PFSK-1 (cell line): ENCODE measurements around the gene VTCN1.

ENCODE experiments used
- FOXP2 ChIP-seq: optimal IDR thresholded peaks from 2 replicates; pipeline ENCODE3; 2011; ENCODE audit warnings: borderline replicate concordance, control low read depth, inconsistent platforms; ENCODE audit not compliant: insufficient read depth; ENCODE audit errors: extremely low read length, extremely low read depth
- POLR2AphosphoS5 ChIP-seq: IDR thresholded peaks from 2 replicates; pipeline ENCODE4 v1.6.1; 2012; ENCODE audit warnings: low read depth, mild to moderate bottlenecking, control low read depth, low read length, moderate library complexity
- REST ChIP-seq, 2 experiments: IDR thresholded peaks; 2 replicates each; pipeline versions ENCODE4 v1.6.1 to v1.8.0; 2011 to 2012; ENCODE audit warnings: low read depth in 2 of 2, low read length in 2 of 2, control low read depth in 1 of 2, inconsistent platforms in 1 of 2, mild to moderate bottlenecking in 1 of 2, moderate library complexity in 1 of 2; ENCODE audit not compliant: insufficient read depth in 1 of 2
- SIN3A ChIP-seq: IDR thresholded peaks from 2 replicates; pipeline ENCODE4 v1.6.1; 2012; ENCODE audit warnings: mild to moderate bottlenecking, low read length, moderate library complexity, borderline replicate concordance; ENCODE audit not compliant: insufficient read depth
- TAF1 ChIP-seq: IDR thresholded peaks from 2 replicates; pipeline ENCODE4 v1.6.1; 2012; ENCODE audit warnings: low read length, control low read depth, borderline replicate concordance; ENCODE audit not compliant: insufficient read depth

VTCN1 gene

DNA sequence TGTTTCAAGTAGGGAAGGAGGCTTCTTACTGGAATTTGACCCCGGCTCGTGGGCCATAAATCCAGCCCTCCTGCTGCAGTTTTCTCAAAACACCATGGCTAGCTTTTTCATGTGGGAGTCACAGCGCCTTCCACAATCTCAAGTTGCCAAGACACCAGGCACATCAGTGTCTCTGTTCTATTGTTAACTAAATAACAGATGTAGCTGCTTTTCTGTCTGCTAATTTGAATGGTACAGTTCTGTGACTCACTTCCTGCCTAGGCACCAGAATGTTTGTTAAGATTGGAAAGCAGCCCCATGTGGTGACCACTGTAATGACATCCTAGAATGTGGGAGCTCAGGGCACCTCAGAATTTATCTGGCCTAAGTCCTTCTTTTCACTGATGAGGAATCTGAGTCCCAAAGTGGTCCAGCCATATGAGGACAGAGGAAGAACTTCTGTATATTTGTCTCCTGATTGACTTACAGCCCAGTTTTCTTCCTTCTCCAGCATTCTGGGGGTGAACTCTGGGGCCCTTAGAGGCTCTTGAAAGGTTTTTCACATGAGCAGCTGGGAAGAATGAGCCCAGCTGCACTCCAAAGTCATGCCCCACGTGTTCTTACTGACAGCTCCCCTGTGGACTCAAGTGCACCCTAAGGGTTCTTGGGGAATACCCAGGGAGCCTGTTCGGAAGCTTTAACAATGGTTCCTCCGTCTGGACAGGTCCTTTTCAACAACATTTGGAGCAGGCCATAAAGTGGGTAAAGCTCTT lies 116.7 kb downstream of the VTCN1 start:
- TF ChIP-seq TAF1 (no peak), FOXP2 (no peak), SIN3A (no peak), REST (IDR thresholded peaks at IDR 0.05; ENCODE audit: insufficient read depth in 1 of 2, low read depth in 2 of 2, low read length in 2 of 2) (no peak), POLR2AphosphoS5 (no peak)
